Bronchial epithelial cell (primary cell): ENCODE measurements around the gene RBM22. TPM values are rescaled to one million over a fixed set of nuclear protein-coding genes. Genes with fewer than 3 reads are reported as not detected.
A peak's percentile ranks its signal among the peaks of the same experiment; 100 is the strongest.

Experiments used
- DNase-seq: peaks from one replicate; pipeline ENCODE4 v3.0.0-alpha.2; 2010; ENCODE audit warnings: low read depth
- FAIRE-seq: peaks from 2 replicates; lab custom pipeline; 2011; peaks lifted over from hg19 to GRCh38; lab: Jason Lieb, UNC
- H3K27me3 ChIP-seq: 2 replicates; pipeline ENCODE4 v1.5.1; 2011; ENCODE audit warnings: low read length; ENCODE audit not compliant: control insufficient read depth, insufficient read depth
- H3K36me3 ChIP-seq: 2 replicates; pipeline ENCODE4 v1.5.1; 2011; ENCODE audit warnings: low read length; ENCODE audit not compliant: control insufficient read depth, insufficient read depth
- H3K4me3 ChIP-seq: 2 replicates; pipeline ENCODE4 v1.5.1; 2011; ENCODE audit warnings: mild to moderate bottlenecking, low read depth, low read length, control low read depth
- CTCF ChIP-seq: IDR thresholded peaks from 2 replicates; pipeline ENCODE4 v1.5.1; 2011; ENCODE audit warnings: mild to moderate bottlenecking, moderate library complexity, low read length, control low read depth, inconsistent platforms; ENCODE audit not compliant: insufficient read depth, severe bottlenecking
- total RNA-seq: library from RNA; depleted of rRNA; stranded (reverse); fragments of >200 nt; gene quantifications from 2 replicates; pipeline ENCODE4 v1.2.1, GENCODE V29; 2014

RBM22 gene
- total RNA-seq, 1 donor from 2014 or later = 13.7 TPM

- H3K4me3 ChIP-seq = no peak overlapping the region
- DNase-seq = no peak
- TF ChIP-seq CTCF = no peak
- no peaks in the 10 kb centered on the region for H3K27me3 ChIP-seq
- no peak for FAIRE-seq
- peaks cover 11% of the 10 kb centered on the region for H3K36me3 ChIP-seq
Observed at GRCh38 chr5:150689120-150689519, 11.7 kb downstream of the RBM22 start.

GRCh38 chr5:150676578-150676977 lies 24.3 kb downstream of the RBM22 start:
- no peak overlapping the region for H3K4me3 ChIP-seq
- DNase-seq (no peak), FAIRE-seq (no peak)
- no peaks in the 10 kb centered on the region for H3K36me3 ChIP-seq
- H3K27me3 ChIP-seq = peaks cover 2% of the 10 kb centered on the region
- TF ChIP-seq CTCF = no peak

GRCh38 chr5:150675069-150675468 lies 25.8 kb downstream of the RBM22 start:
- Histone ChIP-seq H3K4me3 (no peak overlapping the region), H3K27me3 (peaks cover 2% of the 10 kb centered on the region), H3K36me3 (no peaks in the 10 kb centered on the region)
- DNase-seq (no peak), FAIRE-seq (no peak)
- TF ChIP-seq CTCF = no peak

GRCh38 chr5:150674341-150674821 lies 26.5 kb downstream of the RBM22 start:
- no peaks in the 10 kb centered on the region for H3K36me3 ChIP-seq
- H3K27me3 ChIP-seq = peaks cover 2% of the 10 kb centered on the region
- no peak for TF ChIP-seq CTCF
- FAIRE-seq (no peak), DNase-seq (no peak)
- H3K4me3 ChIP-seq = no peak overlapping the region

- TF ChIP-seq CTCF = no peak
- Histone ChIP-seq H3K27me3 (peaks cover 2% of the 10 kb centered on the region), H3K36me3 (no peaks in the 10 kb centered on the region), H3K4me3 (no peak overlapping the region)
- DNase-seq (no peak), FAIRE-seq (no peak)
Observed at GRCh38 chr5:150672884-150673275, 28.0 kb downstream of the RBM22 start.

GRCh38 chr5:150672237-150672883 lies 28.5 kb downstream of the RBM22 start:
- Histone ChIP-seq H3K4me3 (peak overlapping the region; percentile 26), H3K36me3 (no peaks in the 10 kb centered on the region), H3K27me3 (peaks cover 2% of the 10 kb centered on the region)
- DNase-seq = peak; percentile 91
- no peak for FAIRE-seq
- TF ChIP-seq CTCF = no peak
